Upper lobe of left lung (tissue), 4 donors: Measurements from ENCODE around the gene CDIPT.

Experiments
- CTCF ChIP-seq, 6 experiments: fragments of 450-650 bp in 4 of 6; fragments of 200-600 bp in 2 of 6; sonication (generic) in 2 of 6; IDR thresholded peaks; one replicate each; pipeline ENCODE4 v1.5.1; 2016 to 2019; ENCODE audit warnings: antibody characterized with exemption in 6 of 6
- POLR2A ChIP-seq, 4 donors: fragments of 450-650 bp; IDR thresholded peaks; one replicate each; pipeline ENCODE4 v1.5.1; 2016 to 2017; ENCODE audit warnings: antibody characterized with exemption in 4 of 4, mild to moderate bottlenecking in 2 of 4
- POLR2AphosphoS5 ChIP-seq, 2 donors: sonication (generic); formaldehyde crosslinking; IDR thresholded peaks; one replicate each; pipeline ENCODE4 v1.5.1; 2017; ENCODE audit warnings: antibody characterized with exemption in 2 of 2

- TF ChIP-seq CTCF (IDR thresholded peaks at IDR 0.05) (no peak), POLR2AphosphoS5 (IDR thresholded peaks at IDR 0.05) (peak; percentile 59 to 67), POLR2A (IDR thresholded peaks at IDR 0.05) (peak in 2 of 4 donors; percentile 51 to 65)
Observed at GRCh38 chr16:29811170-29811895, 51.7 kb downstream of the CDIPT start.
